ENCODE measurements around the gene SLC25A46. TPM values are rescaled to one million over a fixed set of nuclear protein-coding genes. Genes with fewer than 3 reads are reported as not detected.
"Not testable (repeated sequence)": the region's sequence is repeated elsewhere in the genome, so short reads cannot be mapped to it uniquely, and the experiment has no call there.

The SLC25A46 gene
- total RNA-seq, 1 donor from 2014 or later: 80.6 TPM

DNA sequence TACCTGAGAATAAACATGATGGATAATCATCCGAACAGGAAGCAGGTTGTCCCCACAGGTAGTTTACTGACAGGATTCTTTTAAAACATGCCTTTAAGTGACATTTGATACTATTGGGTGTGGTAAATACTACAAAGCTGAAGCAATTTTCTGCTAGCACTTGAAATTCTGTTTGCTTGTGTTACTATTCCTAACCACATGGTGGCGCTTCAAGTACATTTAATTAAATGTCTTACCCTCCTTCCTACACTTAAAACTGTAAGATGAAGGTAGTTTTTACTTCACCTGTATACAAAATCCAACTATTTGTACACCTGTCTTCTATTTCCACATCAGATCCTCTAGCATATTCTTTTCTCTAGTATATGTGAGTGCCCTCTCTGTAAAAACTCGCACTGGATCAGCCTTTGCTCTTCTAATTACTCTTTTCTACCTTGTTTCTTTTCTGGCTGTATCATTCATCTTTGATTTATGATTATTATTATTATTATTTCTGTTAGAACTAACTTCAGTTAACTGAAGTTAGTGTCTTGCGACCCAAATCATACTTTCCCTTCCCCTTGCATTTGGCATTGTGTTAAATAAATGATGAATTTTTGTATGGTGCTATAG lies 18.4 kb downstream of the SLC25A46 start:
- peak; percentile 71 for DNase-seq

- no peak for DNase-seq
These were observed 21.4 kb downstream of the SLC25A46 start for GRCh38 chr5:110760158-110760557.

- no peak for DNase-seq
These were observed 29.5 kb downstream of the SLC25A46 start for GRCh38 chr5:110768138-110768860.

DNA sequence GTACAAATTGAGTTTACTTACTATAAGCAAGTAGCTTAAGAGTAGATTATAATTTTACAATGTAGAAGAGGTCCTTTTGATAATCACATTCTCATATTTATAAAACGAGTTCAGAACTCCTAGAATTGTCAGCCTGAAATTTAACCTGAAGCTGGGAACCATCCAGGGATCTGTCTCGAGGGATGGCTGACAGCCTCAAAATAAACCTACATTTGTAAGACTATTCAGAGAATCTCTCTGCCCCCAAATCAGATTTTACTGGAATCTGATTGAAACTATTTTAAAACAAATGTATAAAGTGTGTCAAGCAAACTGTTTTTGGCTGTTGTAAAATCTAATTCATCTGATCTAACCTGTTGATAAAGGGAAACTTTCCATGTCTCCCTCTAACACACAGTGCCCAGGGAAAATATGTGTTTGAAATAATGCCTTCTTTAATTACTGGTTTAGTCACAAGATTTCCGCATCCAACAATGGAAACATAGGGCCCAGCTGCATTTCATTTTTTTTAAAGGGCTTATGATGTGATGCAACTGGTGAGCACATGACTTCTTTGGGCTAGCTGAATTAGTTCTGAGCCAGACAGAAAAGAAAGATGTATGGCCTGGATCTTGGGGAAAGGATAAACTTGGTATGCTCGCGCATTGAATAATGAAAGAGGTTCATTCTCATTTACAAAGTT lies 30.3 kb downstream of the SLC25A46 start:
- peak; percentile 8 for DNase-seq

DNA sequence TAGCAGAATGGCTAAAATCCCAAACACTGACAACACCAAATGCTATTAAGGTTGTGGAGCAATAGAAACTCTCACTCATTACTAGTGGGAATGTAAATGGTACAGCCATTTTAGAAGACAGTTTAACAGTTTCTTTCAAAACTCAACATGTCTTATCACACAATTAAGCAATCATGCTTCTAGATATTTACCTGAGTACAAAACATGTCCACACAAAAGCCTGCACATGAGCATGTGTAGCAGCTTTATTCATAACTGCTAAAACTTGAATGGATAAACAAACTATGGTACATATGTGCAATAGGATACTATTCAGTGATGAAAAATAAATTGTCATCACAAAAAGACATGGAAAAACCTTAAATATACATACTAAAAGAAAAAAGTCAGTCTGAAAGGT lies 31.5 kb downstream of the SLC25A46 start:
- DNase-seq: no peak

DNA sequence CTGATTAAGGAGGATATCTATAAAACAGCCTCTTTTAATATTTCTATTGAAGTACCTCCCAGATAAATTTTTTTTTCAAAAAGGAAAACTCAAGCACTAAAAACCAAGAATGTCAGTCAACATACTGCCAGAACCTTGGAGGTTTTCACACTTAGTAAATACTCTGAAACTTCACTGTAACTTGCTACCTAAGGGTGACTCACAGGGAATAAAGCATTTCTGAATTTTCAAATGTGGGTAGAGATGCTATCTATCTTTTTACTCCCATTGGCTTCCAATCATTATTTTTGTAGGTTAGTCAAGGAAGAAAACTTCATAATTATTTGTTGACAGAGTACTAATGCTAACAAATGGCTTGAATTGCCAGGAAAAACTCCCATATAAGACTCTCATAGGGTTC lies 46.1 kb downstream of the SLC25A46 start:
- DNase-seq: no peak

- DNase-seq: no peak
These were observed 46.5 kb downstream of the SLC25A46 start for GRCh38 chr5:110785356-110785755.

- not testable (repeated sequence) for DNase-seq
These were observed 49.2 kb downstream of the SLC25A46 start for GRCh38 chr5:110788006-110788405.

DNA sequence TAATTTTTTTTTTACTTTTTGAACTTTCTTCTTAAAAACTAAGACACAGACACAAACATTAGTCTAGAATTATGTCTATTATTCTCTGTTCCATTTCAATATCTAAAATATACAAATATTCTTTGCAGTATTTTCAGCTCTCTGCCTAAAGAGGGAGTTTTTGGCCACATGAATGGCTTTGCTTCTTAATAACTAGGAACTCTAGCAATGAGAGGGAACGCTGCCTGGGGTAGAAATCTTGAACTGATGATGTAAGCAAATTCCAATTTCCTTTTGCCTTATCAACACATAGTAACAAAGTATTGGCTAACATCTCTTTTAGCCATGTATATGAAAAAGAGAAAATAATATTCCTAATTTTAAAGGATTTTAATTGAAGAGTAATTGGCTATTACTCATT lies 51.9 kb downstream of the SLC25A46 start:
- no peak for DNase-seq

GRCh38 chr5:110802998-110803397 lies 64.2 kb downstream of the SLC25A46 start:
- no peak for DNase-seq

- no peak for DNase-seq
These were observed 64.9 kb downstream of the SLC25A46 start for GRCh38 chr5:110803467-110804326.

DNA sequence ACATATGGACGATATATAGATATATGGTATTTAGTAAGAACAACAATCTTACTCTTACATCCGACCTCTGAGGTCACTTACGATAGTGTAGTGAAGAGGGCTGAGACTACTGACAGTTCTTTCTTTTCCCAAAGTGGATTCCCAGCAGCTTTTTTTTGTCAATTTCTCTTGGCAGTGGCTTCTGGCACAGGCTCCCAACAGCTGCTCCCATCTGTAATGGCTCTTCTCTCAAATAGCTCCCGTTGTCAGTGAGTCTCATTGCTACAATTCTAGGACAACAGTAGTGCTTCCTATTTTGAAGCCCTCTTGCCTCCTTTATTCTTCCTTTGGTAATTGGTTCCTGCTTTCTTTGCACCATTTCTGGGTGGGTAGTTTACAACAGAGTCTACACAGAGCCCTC lies 68.4 kb downstream of the SLC25A46 start:
- peak; percentile 90 for DNase-seq

DNA sequence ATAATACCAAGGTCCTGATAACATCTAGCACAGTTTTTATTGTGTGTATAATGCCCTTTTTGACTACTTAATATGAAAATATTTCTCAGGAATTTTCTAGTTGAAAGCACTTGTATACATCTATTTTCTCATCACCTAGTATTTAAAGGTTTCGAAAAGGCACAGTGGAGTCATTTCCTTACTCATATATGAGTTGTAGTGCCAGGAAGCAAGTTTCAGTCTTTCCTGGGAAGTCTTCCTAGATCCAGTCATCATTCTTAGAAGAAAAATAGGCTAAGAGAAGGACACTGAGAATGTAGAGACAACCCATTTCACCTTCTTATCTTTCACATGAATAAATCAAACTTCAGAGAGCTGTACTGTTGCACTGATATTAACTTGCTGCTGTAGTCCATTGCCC lies 70.2 kb downstream of the SLC25A46 start:
- no peak for DNase-seq

Other genes with a start within 250 kb of the SLC25A46 start
- gene TMEM232, start 12.3 kb upstream of the SLC25A46 start, total RNA-seq: 3.8 TPM